MV-4-11 (cell line): ENCODE data around the gene ZNF674.
A peak's percentile ranks its signal among the peaks of the same experiment; 100 is the strongest.

Experiments used
- DNase-seq: peaks from one replicate; lab custom pipeline; 2025; lab: John Stamatoyannopoulos, UW

ZNF674 gene

DNA sequence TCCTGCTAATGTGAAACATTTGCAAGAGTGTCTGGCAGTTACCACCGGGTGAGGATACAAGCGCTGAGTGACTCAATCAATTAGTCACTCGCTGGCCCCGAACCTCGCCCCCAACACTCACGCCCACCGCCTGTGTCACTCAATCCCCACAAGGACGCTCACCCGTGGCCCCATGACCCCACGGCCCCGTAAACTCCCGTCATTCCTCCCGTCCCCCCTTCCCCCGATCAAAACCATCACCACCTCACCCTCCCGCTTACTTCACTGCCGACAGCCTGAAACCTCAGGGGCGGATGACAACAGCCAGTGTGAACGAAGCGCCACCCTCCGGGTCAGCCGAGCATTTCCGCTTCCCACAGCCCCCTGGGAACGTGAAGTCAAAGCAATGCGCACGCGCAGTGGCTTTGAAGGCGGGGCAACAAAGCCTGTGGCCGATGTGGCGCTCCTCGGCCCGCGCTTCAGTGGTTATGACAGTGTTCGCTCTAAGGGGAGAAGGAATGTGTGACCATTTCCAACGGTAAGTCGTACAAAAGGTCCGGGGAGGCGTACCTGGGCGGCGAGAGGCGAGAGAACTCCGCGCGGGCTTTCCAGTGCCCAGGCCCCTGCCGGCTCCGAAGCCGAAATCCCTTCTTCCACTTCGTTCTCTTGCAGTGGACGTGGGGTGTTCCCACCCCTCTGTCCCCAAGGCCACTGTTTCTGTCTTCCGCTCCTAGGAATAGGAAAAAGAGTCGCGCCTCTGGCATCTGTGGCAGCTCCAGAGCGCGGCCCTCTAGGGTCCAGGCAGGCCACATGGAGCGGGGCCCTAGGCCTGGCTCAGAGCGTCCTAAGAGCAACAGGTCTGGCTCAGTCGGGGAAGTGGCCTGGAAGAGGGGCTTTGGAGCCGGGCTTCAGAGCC lies at the start of gene ZNF674:
ZNF674 (minus strand) TSS at position 311 of the 895 bp plus-strand sequence. CDS start 3,334 bp downstream, outside the sequence.
- peak; percentile 83 for DNase-seq

GRCh38 chrX:46589977-46590723 lies 44.9 kb upstream of the ZNF674 start:
- no peak for DNase-seq

- peak; percentile 5 for DNase-seq
Measured at GRCh38 chrX:46588263-46588662, 43.0 kb upstream of the ZNF674 start.

- DNase-seq = no peak
Measured at GRCh38 chrX:46587753-46588171, 42.5 kb upstream of the ZNF674 start.

GRCh38 chrX:46587158-46587557 lies 41.9 kb upstream of the ZNF674 start:
- DNase-seq = no peak

GRCh38 chrX:46584736-46585135 lies 39.5 kb upstream of the ZNF674 start:
- DNase-seq = no peak

DNA sequence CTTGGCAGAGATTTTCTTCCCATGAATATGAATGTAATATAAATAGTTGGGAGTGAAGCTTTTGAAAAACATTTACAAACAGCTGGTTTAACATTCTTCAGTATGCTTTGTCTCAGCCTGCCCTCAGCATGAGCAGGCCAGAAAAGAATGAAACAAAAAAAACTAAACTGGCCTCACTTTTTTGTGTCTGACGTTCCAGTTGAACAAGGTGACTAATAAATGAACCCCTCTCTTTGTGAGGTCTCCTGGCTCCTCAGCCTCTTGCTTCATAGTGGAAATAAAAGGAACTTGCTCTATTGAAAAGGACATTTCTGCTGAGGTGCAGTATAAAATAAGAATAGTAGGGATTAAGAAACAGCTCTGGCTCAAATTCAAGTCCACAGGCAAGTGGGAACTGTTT lies 37.7 kb upstream of the ZNF674 start:
- DNase-seq = no peak

DNA sequence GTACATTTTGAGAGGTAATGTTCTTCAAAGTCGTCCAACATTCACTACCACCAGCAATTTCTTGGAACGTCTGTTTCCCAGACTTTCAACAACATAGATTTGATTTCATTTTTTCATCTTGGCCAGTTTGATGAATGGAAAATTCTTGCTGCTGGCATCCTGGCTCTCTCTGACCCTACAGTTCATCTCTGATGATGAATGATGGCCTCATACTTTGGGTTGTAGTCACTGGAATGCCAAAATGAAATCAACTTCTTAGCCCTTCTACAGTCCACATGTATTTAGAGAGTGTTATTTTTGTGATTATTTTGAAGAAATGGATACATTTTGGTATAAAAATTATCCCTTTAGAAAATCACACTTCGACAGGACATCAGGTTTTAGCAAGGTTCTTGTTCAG lies 37.1 kb upstream of the ZNF674 start:
- no peak for DNase-seq

GRCh38 chrX:46580613-46581012 lies 35.4 kb upstream of the ZNF674 start:
- DNase-seq = no peak

- no peak for DNase-seq
Measured at GRCh38 chrX:46579250-46579649, 34.0 kb upstream of the ZNF674 start.

DNA sequence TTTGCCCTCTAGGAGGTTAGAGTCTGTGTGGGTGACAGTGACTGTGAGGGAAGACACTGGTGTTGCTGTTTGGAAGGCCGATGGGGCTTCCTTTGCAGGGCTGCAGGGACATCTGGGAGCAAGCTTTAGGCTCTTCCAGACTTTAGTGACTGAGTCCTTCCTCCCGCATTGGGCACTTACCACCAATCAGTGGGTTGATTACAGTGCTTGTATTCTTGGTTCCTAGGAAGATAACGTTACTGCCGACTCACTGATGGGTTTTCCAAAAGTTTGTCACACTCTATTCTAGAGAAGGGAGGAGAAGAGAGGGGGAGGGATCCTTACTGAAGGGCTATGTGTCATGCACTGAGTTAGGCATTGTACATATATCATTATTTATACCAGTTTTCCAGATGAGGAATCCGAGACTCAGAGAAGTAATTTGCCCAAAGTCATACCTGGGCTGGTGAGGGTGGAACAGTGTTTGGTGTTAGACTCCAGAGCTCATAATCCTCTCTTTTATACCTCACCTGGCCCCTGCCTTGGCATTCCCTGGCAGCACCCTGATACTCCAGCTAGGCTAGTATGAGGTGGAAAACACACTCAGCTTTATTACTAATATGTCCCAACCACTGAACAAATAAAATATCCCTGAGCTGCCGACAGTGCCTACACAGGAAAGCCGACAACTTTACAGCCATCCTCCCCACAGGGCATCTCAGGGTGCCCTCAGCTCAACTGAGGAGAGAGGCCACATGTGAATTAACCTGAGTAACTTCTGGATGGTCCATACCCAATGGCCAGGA lies 32.2 kb upstream of the ZNF674 start:
- no peak for DNase-seq

DNA sequence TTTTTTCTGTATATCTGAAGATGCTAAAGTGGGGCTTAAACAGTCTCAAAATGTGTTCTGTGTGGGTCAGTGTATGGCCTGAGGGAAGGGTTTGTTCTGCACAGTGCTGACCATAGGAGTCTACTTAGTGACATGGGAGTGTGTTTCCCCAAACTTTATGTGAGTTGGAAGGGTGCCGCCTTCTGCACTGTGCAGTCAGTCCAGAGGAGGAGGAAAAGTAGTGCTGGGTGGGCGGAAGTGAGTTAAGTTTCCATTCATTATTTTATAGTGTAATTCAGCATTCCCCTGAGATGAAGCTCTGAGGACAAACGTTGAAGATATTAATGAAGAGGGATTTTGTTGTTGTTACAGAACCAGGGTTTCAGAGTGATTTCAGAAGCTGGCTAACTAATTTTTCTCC lies 31.2 kb upstream of the ZNF674 start:
- no peak for DNase-seq

- DNase-seq = no peak
Measured at GRCh38 chrX:46575991-46576392, 30.8 kb upstream of the ZNF674 start.

DNA sequence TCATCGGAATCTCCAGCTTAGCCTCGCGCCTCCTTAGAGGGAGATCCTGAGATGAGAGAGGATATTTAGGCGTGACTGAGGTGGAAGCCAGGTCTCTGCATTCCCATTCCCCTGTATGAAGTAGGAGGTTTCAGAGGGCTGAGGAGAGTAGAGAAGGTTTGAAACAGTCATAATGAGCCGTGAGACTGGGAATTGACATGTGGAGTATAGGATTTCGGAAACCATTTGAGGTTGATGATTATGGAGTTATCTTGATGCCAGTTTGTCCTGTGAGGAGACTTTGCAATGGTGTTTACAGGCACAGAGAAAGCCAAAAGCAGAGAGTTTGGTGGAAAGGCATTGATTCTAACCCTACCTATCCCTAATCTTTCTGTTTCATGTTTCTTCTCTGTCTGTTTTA lies 30.4 kb upstream of the ZNF674 start:
- no peak for DNase-seq

- DNase-seq = no peak
Measured at GRCh38 chrX:46574774-46575381, 29.7 kb upstream of the ZNF674 start.

DNA sequence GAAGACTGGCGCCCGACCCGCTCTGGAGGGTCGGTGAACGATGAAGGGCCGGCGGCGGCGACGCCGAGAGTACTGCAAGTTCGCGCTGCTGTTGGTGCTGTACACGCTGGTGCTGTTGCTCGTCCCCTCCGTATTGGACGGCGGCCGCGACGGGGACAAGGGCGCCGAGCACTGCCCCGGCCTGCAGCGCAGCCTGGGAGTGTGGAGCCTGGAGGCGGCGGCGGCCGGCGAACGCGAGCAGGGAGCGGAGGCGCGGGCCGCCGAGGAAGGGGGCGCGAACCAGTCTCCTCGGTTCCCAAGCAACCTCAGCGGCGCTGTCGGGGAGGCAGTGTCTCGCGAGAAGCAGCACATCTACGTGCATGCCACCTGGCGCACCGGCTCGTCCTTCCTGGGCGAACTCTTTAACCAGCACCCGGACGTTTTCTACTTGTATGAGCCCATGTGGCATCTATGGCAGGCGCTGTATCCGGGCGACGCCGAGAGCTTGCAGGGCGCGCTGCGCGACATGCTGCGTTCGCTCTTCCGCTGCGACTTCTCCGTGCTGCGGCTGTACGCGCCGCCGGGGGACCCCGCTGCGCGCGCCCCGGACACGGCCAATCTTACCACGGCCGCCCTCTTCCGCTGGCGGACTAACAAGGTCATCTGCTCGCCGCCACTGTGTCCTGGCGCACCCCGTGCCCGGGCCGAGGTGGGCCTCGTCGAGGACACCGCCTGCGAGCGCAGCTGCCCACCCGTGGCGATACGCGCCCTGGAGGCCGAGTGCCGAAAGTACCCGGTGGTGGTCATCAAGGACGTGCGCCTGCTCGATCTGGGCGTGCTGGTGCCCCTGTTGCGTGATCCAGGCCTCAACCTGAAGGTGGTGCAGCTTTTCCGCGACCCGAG lies 28.9 kb upstream of the ZNF674 start:
- no peak for DNase-seq

DNA sequence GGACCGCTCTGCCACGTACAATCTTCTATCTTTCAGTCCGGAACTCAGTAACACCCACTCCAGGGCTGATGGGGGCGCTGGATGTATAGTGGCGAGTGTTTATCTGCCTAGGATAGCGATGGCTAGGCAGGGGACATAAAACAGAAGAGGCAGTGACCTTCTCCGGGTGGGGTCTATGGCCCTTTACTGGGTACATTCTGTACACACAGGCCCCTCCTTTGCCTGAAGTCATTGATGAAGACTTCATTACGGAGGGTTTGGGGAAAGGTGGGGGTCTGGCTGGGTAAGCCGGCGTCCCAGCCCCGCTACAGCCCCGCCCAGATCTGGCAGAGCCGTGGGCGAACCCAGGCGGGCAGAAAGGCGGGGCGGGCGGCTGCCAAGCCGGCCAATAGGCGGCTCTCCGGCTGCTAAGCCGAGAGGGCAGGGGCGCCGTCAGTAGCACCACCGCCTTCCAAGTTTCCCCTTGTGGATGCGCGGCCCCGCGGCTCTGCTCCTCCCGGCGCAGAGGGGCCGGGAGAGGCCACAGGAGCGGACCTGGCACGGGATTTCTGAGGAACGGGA lies 28.2 kb upstream of the ZNF674 start, which contains the start of gene CHST7:
CHST7 (plus strand) TSS at position 435 of the 561 bp plus-strand sequence. CDS start 167 bp downstream, outside the sequence.
- DNase-seq = no peak

DNA sequence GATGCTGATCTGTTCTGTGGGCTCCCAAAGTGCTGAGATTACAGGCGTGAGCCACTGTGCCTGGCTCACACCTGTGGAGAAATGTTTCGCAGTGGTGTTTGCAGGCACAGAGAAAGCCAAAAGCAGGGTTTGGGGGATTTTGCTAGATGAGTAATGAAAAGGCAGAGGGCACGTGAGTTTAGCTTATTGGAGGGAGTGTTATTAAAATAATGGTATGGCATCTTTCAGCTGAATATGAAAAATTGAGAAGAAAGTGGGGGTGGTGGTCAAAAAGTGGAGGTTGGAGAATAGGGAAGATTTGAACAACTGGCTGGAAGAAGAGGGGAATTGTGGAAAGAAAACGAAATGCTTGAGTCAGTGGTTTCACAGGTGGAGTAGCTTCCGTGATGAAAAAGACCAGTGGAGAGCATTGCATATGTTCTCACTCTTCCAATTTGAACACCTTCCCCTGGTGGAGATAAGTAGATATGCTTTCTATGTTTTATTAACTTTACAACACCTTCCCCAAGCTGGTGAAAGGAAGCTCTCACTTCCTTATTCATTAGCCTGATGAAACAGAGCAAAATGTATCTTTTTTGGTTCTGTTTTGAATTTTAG lies 27.2 kb upstream of the ZNF674 start:
- peak; percentile 54 for DNase-seq

- DNase-seq = no peak
Measured at GRCh38 chrX:46571423-46572339, 26.5 kb upstream of the ZNF674 start.
